H9 (cell line): ENCODE measurements around the gene PLD4. TPM values are rescaled to one million over a fixed set of nuclear protein-coding genes. Genes with fewer than 3 reads are reported as not detected.
"Not testable (repeated sequence)": the region's sequence is repeated elsewhere in the genome, so short reads cannot be mapped to it uniquely, and the experiment has no call there.

Experiments
- DNase-seq: peaks from one replicate; pipeline ENCODE4 v3.0.0-alpha.2; 2017
- H2AFZ ChIP-seq: one replicate; pipeline ENCODE4 v1.6.1; 2013; ENCODE audit warnings: mild to moderate bottlenecking, low read length, control low read depth, moderate library complexity
- H2AK5ac ChIP-seq: 2 replicates; pipeline ENCODE4 v1.6.1; 2013; ENCODE audit warnings: low read length, control low read depth, mixed read lengths; ENCODE audit not compliant: insufficient read length
- H2BK120ac ChIP-seq: one replicate; pipeline ENCODE4 v1.6.1; 2013; ENCODE audit warnings: low read depth, mild to moderate bottlenecking, low read length, control low read depth, inconsistent platforms; ENCODE audit not compliant: poor library complexity, severe bottlenecking
- H2BK12ac ChIP-seq: 2 replicates; pipeline ENCODE4 v1.6.1; 2013; ENCODE audit warnings: low read length, control low read depth, mixed read lengths, low read depth; ENCODE audit not compliant: insufficient read length
- H2BK15ac ChIP-seq: 2 replicates; pipeline ENCODE4 v1.6.1; 2013; ENCODE audit warnings: low read depth, low read length, control low read depth
- H2BK20ac ChIP-seq: one replicate; pipeline ENCODE4 v1.6.1; 2013; ENCODE audit warnings: low read depth, mild to moderate bottlenecking, low read length, control low read depth, inconsistent platforms; ENCODE audit not compliant: poor library complexity, severe bottlenecking
- H2BK5ac ChIP-seq: 2 replicates; pipeline ENCODE4 v1.6.1; 2013; ENCODE audit warnings: low read length, control low read depth, mixed read lengths; ENCODE audit not compliant: insufficient read length
- H3K14ac ChIP-seq: 2 replicates; pipeline ENCODE4 v1.6.1; 2013; ENCODE audit warnings: low read length, control low read depth; ENCODE audit not compliant: insufficient read depth
- H3K18ac ChIP-seq: 2 replicates; pipeline ENCODE4 v1.6.1; 2013; ENCODE audit warnings: low read depth, mild to moderate bottlenecking, mixed read lengths, low read length, control low read depth; ENCODE audit not compliant: insufficient read length
- H3K23ac ChIP-seq: 2 replicates; pipeline ENCODE4 v1.6.1; 2013; ENCODE audit warnings: low read length, control low read depth, mixed read lengths, low read depth; ENCODE audit not compliant: insufficient read length
- H3K23me2 ChIP-seq: 2 replicates; pipeline ENCODE4 v1.6.1; 2013; ENCODE audit warnings: low read depth, mild to moderate bottlenecking, mixed read lengths, low read length, control low read depth; ENCODE audit not compliant: insufficient read length, poor library complexity, severe bottlenecking
- H3K27ac ChIP-seq: 2 replicates; pipeline ENCODE4 v1.5.1; 2013; ENCODE audit warnings: low read length, control low read depth, mixed read lengths, low read depth; ENCODE audit not compliant: insufficient read length
- H3K27me3 ChIP-seq: 2 replicates; pipeline ENCODE4 v1.6.1; 2013; ENCODE audit warnings: low read length, control low read depth, inconsistent platforms; ENCODE audit not compliant: insufficient read depth
- H3K4ac ChIP-seq: 2 replicates; pipeline ENCODE4 v1.6.1; 2013; ENCODE audit warnings: low read depth, mild to moderate bottlenecking, control low read depth, inconsistent platforms, low read length, moderate library complexity
- H3K4me1 ChIP-seq: 2 replicates; pipeline ENCODE4 v1.6.1; 2013; ENCODE audit warnings: low read length, control low read depth, inconsistent platforms; ENCODE audit not compliant: insufficient read depth
- H3K4me2 ChIP-seq: 2 replicates; pipeline ENCODE4 v1.6.1; 2013; ENCODE audit warnings: low read length, control low read depth, mixed read lengths; ENCODE audit not compliant: insufficient read length, insufficient read depth
- H3K56ac ChIP-seq: 2 replicates; pipeline ENCODE4 v1.6.1; 2013; ENCODE audit warnings: low read depth, mild to moderate bottlenecking, mixed read lengths, low read length, control low read depth; ENCODE audit not compliant: insufficient read length
- H3K79me1 ChIP-seq: 2 replicates; pipeline ENCODE4 v1.6.1; 2013; ENCODE audit warnings: low read depth, mild to moderate bottlenecking, moderate library complexity, low read length, control low read depth, inconsistent platforms; ENCODE audit not compliant: insufficient read depth, poor library complexity, severe bottlenecking
- H3K79me2 ChIP-seq: 2 replicates; pipeline ENCODE4 v1.6.1; 2013; ENCODE audit warnings: low read length, control low read depth, inconsistent platforms; ENCODE audit not compliant: insufficient read depth
- H3K9ac ChIP-seq: 2 replicates; pipeline ENCODE4 v1.6.1; 2013; ENCODE audit warnings: low read length, control low read depth, mixed read lengths; ENCODE audit not compliant: insufficient read length; ENCODE audit errors: extremely low read depth
- H3K9me3 ChIP-seq: one replicate; pipeline ENCODE4 v1.6.1; 2013; ENCODE audit warnings: low read depth, low read length, inconsistent platforms; ENCODE audit not compliant: control insufficient read depth
- H3T11ph ChIP-seq: one replicate; pipeline ENCODE4 v1.6.1; 2013; ENCODE audit warnings: mild to moderate bottlenecking, low read length, control low read depth, inconsistent platforms
- H4K20me1 ChIP-seq: one replicate; pipeline ENCODE4 v1.6.1; 2013; ENCODE audit not compliant: control insufficient read depth, insufficient read length, insufficient read depth
- H4K5ac ChIP-seq: 2 replicates; pipeline ENCODE4 v1.6.1; 2013; ENCODE audit warnings: low read depth, mild to moderate bottlenecking, mixed read lengths, low read length, control low read depth; ENCODE audit not compliant: insufficient read length
- H4K8ac ChIP-seq: replicated peaks from 2 replicates; pipeline ENCODE4 v1.6.1; 2013; ENCODE audit warnings: low read length, control low read depth, mixed read lengths, low read depth; ENCODE audit not compliant: insufficient read length
- H4K91ac ChIP-seq: 2 replicates; pipeline ENCODE4 v1.6.1; 2013; ENCODE audit warnings: low read depth, mild to moderate bottlenecking, moderate library complexity, mixed read lengths, low read length, control low read depth; ENCODE audit not compliant: insufficient read length
- H3K27ac Mint-ChIP-seq, 3 experiments: 2 replicates in 2 of 3; 3 replicates in 1 of 3; pipeline ENCODE4 v1.8.0; 2020 to 2021; ENCODE audit warnings: mixed read lengths in 3 of 3, mild to moderate bottlenecking in 1 of 3, moderate library complexity in 1 of 3
- H3K27me3 Mint-ChIP-seq: 2 replicates; pipeline ENCODE4 v1.8.0; 2021; ENCODE audit warnings: low read depth, mild to moderate bottlenecking, moderate library complexity, mixed read lengths
- H3K36me3 Mint-ChIP-seq, 3 experiments: 2 replicates in 2 of 3; 3 replicates in 1 of 3; pipeline ENCODE4 v1.8.0; 2020 to 2021; ENCODE audit warnings: low read depth in 3 of 3, mixed read lengths in 3 of 3; ENCODE audit not compliant: insufficient read depth in 1 of 3
- H3K4me1 Mint-ChIP-seq, 2 experiments: 2 replicates each; pipeline ENCODE4 v1.8.0; 2020; ENCODE audit warnings: mixed read lengths in 2 of 2
- H3K4me3 Mint-ChIP-seq, 2 experiments: 2 replicates in 1 of 2; 3 replicates in 1 of 2; pipeline ENCODE4 v1.8.0; 2020 to 2021; ENCODE audit warnings: mild to moderate bottlenecking in 2 of 2, mixed read lengths in 2 of 2, moderate library complexity in 1 of 2
- H3K9me3 Mint-ChIP-seq, 2 experiments: 2 replicates in 1 of 2; 3 replicates in 1 of 2; pipeline ENCODE4 v1.8.0; 2020; ENCODE audit warnings: mild to moderate bottlenecking in 2 of 2, mixed read lengths in 2 of 2, moderate library complexity in 1 of 2
- CTCF ChIP-seq: fragments of 200-600 bp; sonication (generic); conservative IDR thresholded peaks from 3 replicates; pipeline ENCODE4 v1.8.0; 2021; ENCODE audit warnings: antibody characterized with exemption, mild to moderate bottlenecking
- WGBS: extraction: QIAGEN DNeasy Blood & Tissue Kit; methylation state at CpG from one replicate; pipeline ENCODE4 v1.1.7; 2013; ENCODE audit warnings: missing lambda C conversion rate, low lambda C conversion rate, mixed read lengths; ENCODE audit not compliant: insufficient read length; ENCODE audit errors: extremely low coverage; 5-methylcytosine and 5-hydroxymethylcytosine counted together
- total RNA-seq: library from RNA; stranded (reverse); gene quantifications from 2 replicates; pipeline ENCODE4 v1.2.1, GENCODE V29; 2021

PLD4 gene
- total RNA-seq, 1 experiment from 2014 or later = not detected

GRCh38 chr14:104883681-104884361 is 40.9 kb upstream of the PLD4 start:
- Histone ChIP-seq H4K5ac (no peak overlapping the region), H3K27ac (no peak overlapping the region), H3K4ac (no peak overlapping the region), H3K14ac (no peak overlapping the region), H3K27me3 (no peaks in the 10 kb centered on the region), H3T11ph (no peak overlapping the region), H2AK5ac (no peak overlapping the region), H3K23me2 (no peaks in the 10 kb centered on the region), H2BK12ac (no peak overlapping the region), H2BK5ac (no peak overlapping the region), H3K9ac (no peak overlapping the region), H4K91ac (no peak overlapping the region), H3K56ac (no peak overlapping the region), H2AFZ (no peak overlapping the region), H3K4me2 (no peak overlapping the region), H2BK120ac (no peak overlapping the region), H4K8ac (no peak overlapping the region), H4K20me1 (no peaks in the 10 kb centered on the region), H3K79me1 (no peaks in the 10 kb centered on the region), H3K23ac (no peak overlapping the region), H3K18ac (no peak overlapping the region), H3K4me1 (no peaks in the 10 kb centered on the region), H3K79me2 (no peaks in the 10 kb centered on the region), H2BK20ac (no peak overlapping the region), H2BK15ac (no peak overlapping the region), H3K9me3 (no peaks in the 10 kb centered on the region)
- no peak for TF ChIP-seq CTCF
- Mint-ChIP-seq H3K27ac (no peak overlapping the region), H3K4me3 (no peak overlapping the region), H3K9me3 (no peaks in the 10 kb centered on the region), H3K27me3 (no peaks in the 10 kb centered on the region), H3K36me3 (peaks cover 4 to 17% (median 14%) of the 10 kb centered on the region in 3 experiments; a peak in 5 of 7 replicates), H3K4me1 (peaks cover 0 to 5% of the 10 kb centered on the region in 2 experiments; a peak in 1 of 4 replicates)
- WGBS = no CpG with 5 or more reads among the region's 49 CpGs
- no peak for DNase-seq

DNA sequence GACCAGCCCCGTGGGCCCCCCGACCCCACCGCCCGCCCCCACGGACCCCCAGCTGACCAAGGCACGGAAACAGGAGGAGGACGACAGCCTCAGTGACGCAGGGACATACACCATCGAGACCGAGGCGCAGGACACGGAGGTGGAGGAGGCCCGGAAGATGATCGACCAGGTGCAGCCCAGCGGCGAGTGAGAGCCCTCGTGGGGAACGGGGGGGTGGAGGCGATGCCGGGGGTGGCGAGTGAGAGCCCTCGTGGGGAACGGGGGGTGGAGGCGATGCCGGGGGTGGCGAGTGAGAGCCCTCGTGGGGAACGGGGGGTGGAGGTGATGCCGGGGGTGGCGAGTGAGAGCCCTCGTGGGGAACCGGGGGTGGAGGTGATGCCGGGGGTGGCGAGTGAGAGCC is 40.3 kb upstream of the PLD4 start:
- DNase-seq, H3K4me1 ChIP-seq, H3K27me3 Mint-ChIP-seq, H2AFZ ChIP-seq, H3K18ac ChIP-seq, H3T11ph ChIP-seq, H3K27ac ChIP-seq, H3K9ac ChIP-seq, H2BK12ac ChIP-seq, H4K5ac ChIP-seq, H3K79me1 ChIP-seq, H4K8ac ChIP-seq, H3K4me1 Mint-ChIP-seq, H2BK20ac ChIP-seq, H3K9me3 Mint-ChIP-seq, H3K4me3 Mint-ChIP-seq, H3K4ac ChIP-seq, H3K79me2 ChIP-seq, H2BK120ac ChIP-seq, H4K91ac ChIP-seq, H2AK5ac ChIP-seq, H3K9me3 ChIP-seq, H3K23ac ChIP-seq, H3K23me2 ChIP-seq, H2BK15ac ChIP-seq, H3K4me2 ChIP-seq, H3K14ac ChIP-seq, H3K56ac ChIP-seq, H4K20me1 ChIP-seq, H3K27ac Mint-ChIP-seq, H2BK5ac ChIP-seq, H3K27me3 ChIP-seq: not testable (repeated sequence)
- WGBS = no CpG with 5 or more reads among the region's 34 CpGs
- H3K36me3 Mint-ChIP-seq = peaks cover 4 to 15% (median 14%) of the 10 kb centered on the region in 3 experiments; a peak in 5 of 7 replicates
